Gastroesophageal sphincter (tissue), 4 donors: ENCODE data around the gene MUSTN1. TPM values are rescaled to one million over a fixed set of nuclear protein-coding genes. Genes with fewer than 3 reads are reported as not detected.

Source experiments
- ATAC-seq: fragments of 150-250 bp; one replicate; pipeline ENCODE4 v1.9.1; 2016; ENCODE audit warnings: mild to moderate bottlenecking, moderate library complexity
- H3K27ac ChIP-seq, 4 donors: fragments of 200-600 bp; sonication (generic) in 3 of 4; 1 replicate in 3 of 4; 2 replicates in 1 of 4; pipeline ENCODE4 v1.5.1; 2016 to 2019
- H3K27me3 ChIP-seq: fragments of 200-600 bp; sonication (generic); one replicate; pipeline ENCODE4 v1.5.1; 2019
- H3K36me3 ChIP-seq, 2 donors: fragments of 200-600 bp; sonication (generic); one replicate each; pipeline ENCODE4 v1.5.1; 2019; ENCODE audit warnings: control low read depth in 1 of 2
- H3K4me1 ChIP-seq, 3 donors: fragments of 200-600 bp; sonication (generic); 1 replicate in 2 of 3; 2 replicates in 1 of 3; pipeline ENCODE4 v1.5.1; 2016 to 2019; ENCODE audit warnings: control low read depth in 2 of 3
- H3K4me3 ChIP-seq, 2 donors: fragments of 200-600 bp; sonication (generic); one replicate each; pipeline ENCODE4 v1.5.1; 2019; ENCODE audit warnings: mild to moderate bottlenecking in 1 of 2, moderate library complexity in 1 of 2
- H3K9me3 ChIP-seq, 3 donors: fragments of 200-600 bp; sonication (generic); one replicate each; pipeline ENCODE4 v1.5.1; 2017 to 2019; ENCODE audit warnings: control low read depth in 2 of 3
- CTCF ChIP-seq, 4 experiments: fragments of 200-600 bp in 2 of 4; fragments of 450-650 bp in 2 of 4; sonication (generic) in 1 of 4; IDR thresholded peaks; one replicate each; pipeline ENCODE4 v1.5.1; 2017 to 2019; ENCODE audit warnings: antibody characterized with exemption in 4 of 4, mild to moderate bottlenecking in 2 of 4, moderate library complexity in 2 of 4
- EP300 ChIP-seq: sonication (generic); formaldehyde crosslinking; IDR thresholded peaks from one replicate; pipeline ENCODE4 v1.6.1; 2017; ENCODE audit warnings: antibody characterized with exemption, mild to moderate bottlenecking
- POLR2A ChIP-seq, 2 donors: fragments of 450-650 bp; IDR thresholded peaks; one replicate each; pipeline ENCODE4 v1.6.1; 2017; ENCODE audit warnings: antibody characterized with exemption in 2 of 2, mild to moderate bottlenecking in 2 of 2, moderate library complexity in 1 of 2
- POLR2AphosphoS5 ChIP-seq: sonication (generic); formaldehyde crosslinking; IDR thresholded peaks from one replicate; pipeline ENCODE4 v1.6.1; 2017; ENCODE audit warnings: antibody characterized with exemption
- WGBS, 2 donors: methylation state at CpG; one replicate each; pipeline ENCODE4 v1.1.5; 2018; ENCODE audit warnings: low coverage in 1 of 2; 5-methylcytosine and 5-hydroxymethylcytosine counted together
- total RNA-seq, 4 donors: library from RNA; depleted of rRNA; stranded (reverse); fragments of >200 nt; gene quantifications; one replicate each; pipeline ENCODE4 v1.1.0, GENCODE V29; 2016

The MUSTN1 gene
- total RNA-seq, 4 donors from 2014 or later, result 8.6 to 20.9 (median 16.6) TPM

- Histone ChIP-seq H3K27me3 (no peaks in the 10 kb centered on the region), H3K36me3 (no peaks in the 10 kb centered on the region), H3K4me3 (no peak overlapping the region), H3K9me3 (no peaks in the 10 kb centered on the region), H3K4me1 (no peaks in the 10 kb centered on the region), H3K27ac (no peak overlapping the region)
- TF ChIP-seq CTCF (IDR thresholded peaks at IDR 0.05), result no peak
- TF ChIP-seq EP300, result no peak
- no peak for TF ChIP-seq POLR2A (IDR thresholded peaks at IDR 0.05)
- TF ChIP-seq POLR2AphosphoS5, result no peak
- ATAC-seq, result no peak
- WGBS, 2 donors, result 57% methylated on average over 3 of the region's 10 CpGs; no CpG with 5 or more reads in 1 of the 2 donors
Observed at GRCh38 chr3:52798376-52798977, 36.3 kb downstream of the MUSTN1 start.

GRCh38 chr3:52796411-52796810 lies 38.4 kb downstream of the MUSTN1 start:
- no peak overlapping the region for H3K4me3 ChIP-seq
- ATAC-seq, result no peak
- H3K27me3 ChIP-seq, result no peaks in the 10 kb centered on the region
- 83 to 100% methylated on average over 1 of the region's 9 CpGs for WGBS, 2 donors
- H3K9me3 ChIP-seq, result no peaks in the 10 kb centered on the region
- H3K4me1 ChIP-seq, result no peaks in the 10 kb centered on the region
- H3K36me3 ChIP-seq, result no peaks in the 10 kb centered on the region
- no peak overlapping the region for H3K27ac ChIP-seq
- TF ChIP-seq POLR2A (IDR thresholded peaks at IDR 0.05) (no peak), CTCF (IDR thresholded peaks at IDR 0.05) (no peak), POLR2AphosphoS5 (no peak), EP300 (no peak)

GRCh38 chr3:52795298-52795900 lies 39.4 kb downstream of the MUSTN1 start:
- H3K4me3 ChIP-seq, result no peak overlapping the region
- ATAC-seq, result no peak
- no peaks in the 10 kb centered on the region for H3K27me3 ChIP-seq
- H3K9me3 ChIP-seq, result no peaks in the 10 kb centered on the region
- WGBS, 2 donors, result 80% methylated on average over 1 of the region's 9 CpGs; no CpG with 5 or more reads in 1 of the 2 donors
- H3K36me3 ChIP-seq, result no peaks in the 10 kb centered on the region
- H3K27ac ChIP-seq, result no peak overlapping the region
- no peak for TF ChIP-seq EP300
- no peak for TF ChIP-seq POLR2A (IDR thresholded peaks at IDR 0.05)
- TF ChIP-seq CTCF (IDR thresholded peaks at IDR 0.05), result no peak
- no peak for TF ChIP-seq POLR2AphosphoS5
- H3K4me1 ChIP-seq, result no peaks in the 10 kb centered on the region

- H3K4me1 ChIP-seq, result no peaks in the 10 kb centered on the region
- 51 to 69% methylated on average over 3 to 4 of the region's 10 CpGs for WGBS, 2 donors
- no peaks in the 10 kb centered on the region for H3K9me3 ChIP-seq
- ATAC-seq, result no peak
- H3K27me3 ChIP-seq, result no peaks in the 10 kb centered on the region
- H3K36me3 ChIP-seq, result no peaks in the 10 kb centered on the region
- H3K27ac ChIP-seq, result no peak within 1 kb of the TSS
- TF ChIP-seq CTCF (IDR thresholded peaks at IDR 0.05), result no peak
- TF ChIP-seq EP300, result no peak
- TF ChIP-seq POLR2A (IDR thresholded peaks at IDR 0.05), result no peak
- TF ChIP-seq POLR2AphosphoS5, result no peak
- H3K4me3 ChIP-seq, result no peak within 1 kb of the TSS
Observed at GRCh38 chr3:52794612-52795099, 40.2 kb downstream of the MUSTN1 start, which contains the start of gene ITIH3. TSS of gene ITIH3 (plus strand) at chr3:52794796. CDS start at chr3:52794804, 8 bp downstream.
